Measurements from ENCODE around the gene RIPOR2. TPM values are rescaled to one million over a fixed set of nuclear protein-coding genes. Genes with fewer than 3 reads are reported as not detected.

RIPOR2 gene
- total RNA-seq, 1 donor from 2014 or later, result 1.1 TPM

DNA sequence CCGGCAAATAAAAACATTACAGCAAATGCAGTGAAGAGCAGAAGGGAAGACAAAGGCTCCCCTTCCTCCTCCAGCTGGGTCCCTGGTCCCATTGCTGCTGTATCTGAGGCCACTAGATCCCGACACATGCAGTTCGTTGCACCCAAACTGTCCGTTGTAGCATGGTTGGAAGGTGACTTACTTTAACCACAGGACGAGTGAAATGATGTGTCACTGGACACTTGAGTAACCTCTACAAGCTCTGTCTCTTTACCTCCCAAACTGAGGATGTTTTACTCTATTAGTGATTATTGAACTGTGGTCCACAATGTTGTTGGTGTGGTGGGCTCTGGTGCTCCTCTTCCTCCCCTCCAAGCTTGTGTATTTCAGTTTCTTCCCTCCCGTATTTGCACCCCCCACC, 90.9 kb downstream of the RIPOR2 start:
- Mint-ChIP-seq H3K9me3 (ENCODE audit: unreplicated experiment) (no peaks in the 10 kb centered on the region), H3K4me1 (ENCODE audit: unreplicated experiment) (peaks cover 7% of the 10 kb centered on the region), H3K4me3 (ENCODE audit: unreplicated experiment) (no peak overlapping the region), H3K27me3 (ENCODE audit: unreplicated experiment) (no peaks in the 10 kb centered on the region), H3K27ac (ENCODE audit: unreplicated experiment) (no peak overlapping the region), H3K36me3 (ENCODE audit: low read depth, unreplicated experiment) (no peaks in the 10 kb centered on the region)
- TF ChIP-seq, protein P1, sequence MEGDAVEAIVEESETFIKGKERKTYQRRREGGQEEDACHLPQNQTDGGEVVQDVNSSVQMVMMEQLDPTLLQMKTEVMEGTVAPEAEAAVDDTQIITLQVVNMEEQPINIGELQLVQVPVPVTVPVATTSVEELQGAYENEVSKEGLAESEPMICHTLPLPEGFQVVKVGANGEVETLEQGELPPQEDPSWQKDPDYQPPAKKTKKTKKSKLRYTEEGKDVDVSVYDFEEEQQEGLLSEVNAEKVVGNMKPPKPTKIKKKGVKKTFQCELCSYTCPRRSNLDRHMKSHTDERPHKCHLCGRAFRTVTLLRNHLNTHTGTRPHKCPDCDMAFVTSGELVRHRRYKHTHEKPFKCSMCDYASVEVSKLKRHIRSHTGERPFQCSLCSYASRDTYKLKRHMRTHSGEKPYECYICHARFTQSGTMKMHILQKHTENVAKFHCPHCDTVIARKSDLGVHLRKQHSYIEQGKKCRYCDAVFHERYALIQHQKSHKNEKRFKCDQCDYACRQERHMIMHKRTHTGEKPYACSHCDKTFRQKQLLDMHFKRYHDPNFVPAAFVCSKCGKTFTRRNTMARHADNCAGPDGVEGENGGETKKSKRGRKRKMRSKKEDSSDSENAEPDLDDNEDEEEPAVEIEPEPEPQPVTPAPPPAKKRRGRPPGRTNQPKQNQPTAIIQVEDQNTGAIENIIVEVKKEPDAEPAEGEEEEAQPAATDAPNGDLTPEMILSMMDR (IDR thresholded peaks at IDR 0.05; ENCODE audit: unreplicated experiment), result no peak
- no peak for DNase-seq (ENCODE audit: low spot score)

DNA sequence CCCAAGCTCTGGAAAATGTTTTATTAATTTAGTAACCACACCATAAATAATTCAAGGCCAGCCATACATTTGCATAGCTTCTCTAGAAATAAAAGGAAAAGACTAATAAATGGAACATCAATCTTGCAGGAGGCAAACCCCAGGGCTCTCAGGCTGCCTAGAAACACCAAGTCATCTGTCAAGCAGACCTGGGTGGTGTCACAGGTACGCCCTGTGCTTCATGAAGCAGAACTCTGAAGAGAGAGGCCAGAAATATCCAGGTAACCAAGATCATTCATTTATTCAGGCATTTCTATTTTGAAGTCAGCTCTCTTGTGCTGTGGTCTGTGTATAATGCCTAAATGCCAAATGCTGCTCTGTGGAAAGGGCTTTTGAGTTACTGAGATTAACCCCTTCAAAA, 91.7 kb downstream of the RIPOR2 start:
- H3K4me3 Mint-ChIP-seq (ENCODE audit: unreplicated experiment), result no peak overlapping the region
- no peak for DNase-seq (ENCODE audit: low spot score)
- H3K27me3 Mint-ChIP-seq (ENCODE audit: unreplicated experiment), result no peaks in the 10 kb centered on the region
- H3K4me1 Mint-ChIP-seq (ENCODE audit: unreplicated experiment), result peaks cover 7% of the 10 kb centered on the region
- H3K27ac Mint-ChIP-seq (ENCODE audit: unreplicated experiment), result no peak overlapping the region
- H3K9me3 Mint-ChIP-seq (ENCODE audit: unreplicated experiment), result no peaks in the 10 kb centered on the region
- TF ChIP-seq, protein P1 (IDR thresholded peaks at IDR 0.05; ENCODE audit: unreplicated experiment), result no peak
- no peaks in the 10 kb centered on the region for H3K36me3 Mint-ChIP-seq (ENCODE audit: low read depth, unreplicated experiment)

DNA sequence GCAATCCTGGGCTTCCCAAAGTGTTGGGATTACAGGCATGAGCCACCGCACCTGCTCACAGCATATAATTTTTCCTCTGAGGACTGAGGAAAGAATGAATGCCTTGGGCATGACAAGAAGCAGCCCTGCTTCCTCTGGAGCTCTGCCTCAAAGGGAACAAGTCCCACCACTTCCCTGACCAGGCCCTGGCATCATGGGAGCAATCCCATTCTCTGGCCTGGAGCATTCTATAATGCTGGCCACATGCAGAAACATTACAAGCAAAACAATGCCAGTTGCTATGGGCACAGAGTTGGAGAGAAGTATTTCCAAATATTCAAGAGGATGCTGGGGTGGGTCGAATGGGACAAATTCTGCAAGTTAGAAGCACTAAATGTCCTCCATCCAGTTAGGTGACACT, 95.6 kb downstream of the RIPOR2 start:
- Mint-ChIP-seq H3K27ac (ENCODE audit: unreplicated experiment) (no peak overlapping the region), H3K4me3 (ENCODE audit: unreplicated experiment) (no peak overlapping the region), H3K36me3 (ENCODE audit: low read depth, unreplicated experiment) (no peaks in the 10 kb centered on the region), H3K27me3 (ENCODE audit: unreplicated experiment) (no peaks in the 10 kb centered on the region), H3K4me1 (ENCODE audit: unreplicated experiment) (peaks cover 7% of the 10 kb centered on the region), H3K9me3 (ENCODE audit: unreplicated experiment) (no peaks in the 10 kb centered on the region)
- DNase-seq (ENCODE audit: low spot score), result no peak
- TF ChIP-seq, protein P1 (IDR thresholded peaks at IDR 0.05; ENCODE audit: unreplicated experiment), result no peak

DNA sequence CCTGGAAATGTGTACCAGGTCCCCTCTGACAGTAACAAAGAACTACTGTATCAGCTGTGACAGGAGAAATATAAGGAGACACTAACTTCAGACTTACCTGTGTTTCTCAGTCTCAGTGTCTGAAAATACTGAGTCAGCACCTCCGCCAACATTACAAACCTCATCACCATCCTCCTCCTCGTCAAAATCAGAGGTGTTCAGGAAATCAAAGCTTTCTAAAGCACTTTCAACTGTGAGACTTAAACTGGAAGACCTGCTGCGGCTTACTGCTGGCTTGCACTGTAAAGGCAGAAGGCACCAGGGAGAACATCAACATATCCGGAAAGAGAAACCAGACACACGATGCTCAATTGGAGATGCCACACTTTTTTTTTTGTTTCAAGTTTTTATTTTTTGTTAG, 96.8 kb downstream of the RIPOR2 start:
- H3K27ac Mint-ChIP-seq (ENCODE audit: unreplicated experiment), result no peak overlapping the region
- H3K4me1 Mint-ChIP-seq (ENCODE audit: unreplicated experiment), result peaks cover 6% of the 10 kb centered on the region

DNA sequence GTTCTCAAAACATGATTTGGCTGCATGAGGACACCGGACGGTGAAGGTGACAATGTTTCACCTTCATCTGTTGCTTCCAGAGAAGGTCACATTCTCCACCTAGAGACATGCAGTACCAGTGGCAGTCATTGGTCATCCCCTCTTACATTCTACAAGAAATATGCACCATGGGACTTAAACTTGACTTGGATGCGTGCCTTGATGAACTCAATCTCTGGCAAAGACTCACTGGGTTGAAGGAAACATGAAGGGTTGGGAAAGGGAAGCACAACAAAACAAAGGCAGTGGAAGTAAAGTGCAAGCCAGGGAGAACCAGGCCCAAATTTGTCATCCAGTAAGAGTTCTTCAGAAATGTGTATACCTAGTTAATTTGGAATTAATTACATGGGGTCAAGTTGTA, 97.7 kb downstream of the RIPOR2 start:
- Mint-ChIP-seq H3K36me3 (ENCODE audit: low read depth, unreplicated experiment) (no peaks in the 10 kb centered on the region), H3K27ac (ENCODE audit: unreplicated experiment) (no peak overlapping the region)
- TF ChIP-seq, protein P1 (IDR thresholded peaks at IDR 0.05; ENCODE audit: unreplicated experiment), result no peak

More for the DNA sequence above, 96.8 kb downstream of the RIPOR2 start:
- Mint-ChIP-seq H3K9me3 (ENCODE audit: unreplicated experiment) (no peaks in the 10 kb centered on the region), H3K27me3 (ENCODE audit: unreplicated experiment) (no peaks in the 10 kb centered on the region), H3K4me3 (ENCODE audit: unreplicated experiment) (no peak overlapping the region), H3K36me3 (ENCODE audit: low read depth, unreplicated experiment) (no peaks in the 10 kb centered on the region)
- no peak for DNase-seq (ENCODE audit: low spot score)
- TF ChIP-seq, protein P1 (IDR thresholded peaks at IDR 0.05; ENCODE audit: unreplicated experiment), result no peak

More for the DNA sequence above, 97.7 kb downstream of the RIPOR2 start:
- no peaks in the 10 kb centered on the region for H3K9me3 Mint-ChIP-seq (ENCODE audit: unreplicated experiment)
- H3K4me3 Mint-ChIP-seq (ENCODE audit: unreplicated experiment), result no peak overlapping the region
- no peak for DNase-seq (ENCODE audit: low spot score)
- H3K4me1 Mint-ChIP-seq (ENCODE audit: unreplicated experiment), result no peaks in the 10 kb centered on the region
- no peaks in the 10 kb centered on the region for H3K27me3 Mint-ChIP-seq (ENCODE audit: unreplicated experiment)
